K562 (cell line): ENCODE results near the gene TNK2. TPM values are rescaled to one million over a fixed set of nuclear protein-coding genes. Genes with fewer than 3 reads are reported as not detected.
A peak's percentile ranks its signal among the peaks of the same experiment; 100 is the strongest.

Source experiments
- ARID1B ChIP-seq: fragments of 450-650 bp; IDR thresholded peaks from 2 replicates; pipeline ENCODE4 v1.6.1; 2016; ENCODE audit warnings: antibody characterized with exemption, mild to moderate bottlenecking, inconsistent platforms
- JUND ChIP-seq, 2 experiments: IDR thresholded peaks; 2 replicates in 1 of 2; 3 replicates in 1 of 2; pipeline ENCODE4 v1.6.1; 2011; ENCODE audit warnings: borderline replicate concordance in 2 of 2, low read depth in 2 of 2, low read length in 2 of 2, improper control_type of control experiment in 1 of 2, missing biosample characterization in 1 of 2, missing genetic modification characterization in 1 of 2, missing genetic modification reagents in 1 of 2
- KLF13 ChIP-seq: fragments of 450-650 bp; IDR thresholded peaks from 2 replicates; pipeline ENCODE4 v1.6.1; 2016; ENCODE audit warnings: missing genetic modification characterization, low read depth, mild to moderate bottlenecking, missing compliant biosample characterization, moderate library complexity, borderline replicate concordance
- MCM7 ChIP-seq, 2 experiments: fragments of 450-650 bp; IDR thresholded peaks; 2 replicates each; pipeline ENCODE4 v1.6.1; 2016 to 2018
- MTF1 ChIP-seq: fragments of 250-450 bp; sonication (Bioruptor Pico); IDR thresholded peaks from 2 replicates; pipeline ENCODE4 v1.9.0; 2021; ENCODE audit warnings: moderate library complexity, mild to moderate bottlenecking, inconsistent platforms, borderline replicate concordance
- PML ChIP-seq: IDR thresholded peaks from 2 replicates; pipeline ENCODE4 v1.6.1; 2012; ENCODE audit warnings: low read length, inconsistent platforms
- PRMT5 ChIP-seq: sonication (generic); formaldehyde crosslinking; IDR thresholded peaks from 2 replicates; pipeline ENCODE4 v1.5.0; 2020; ENCODE audit warnings: missing genetic modification reagents
- SMARCE1 ChIP-seq: fragments of 450-650 bp; IDR thresholded peaks from 2 replicates; pipeline ENCODE4 v1.7.1; 2016; ENCODE audit warnings: mild to moderate bottlenecking
- SMC3 ChIP-seq: conservative IDR thresholded peaks from 2 replicates; pipeline ENCODE4 v1.6.1; 2011; ENCODE audit warnings: low read depth, low read length, improper control_type of control experiment; ENCODE audit not compliant: insufficient read depth
- TCF3 ChIP-seq: sonication (generic); formaldehyde crosslinking; IDR thresholded peaks from 2 replicates; pipeline ENCODE4 v1.4.0; 2020; ENCODE audit warnings: mild to moderate bottlenecking, missing genetic modification reagents
- TEAD4 ChIP-seq, 2 experiments: sonication (generic) in 1 of 2; formaldehyde crosslinking in 1 of 2; IDR thresholded peaks; 2 replicates each; pipeline versions ENCODE4 v1.6.1 to v1.8.0; 2012 to 2022; ENCODE audit warnings: borderline replicate concordance in 1 of 2, inconsistent platforms in 1 of 2, low read length in 1 of 2, mild to moderate bottlenecking in 1 of 2, missing genetic modification reagents in 1 of 2
- YY1 ChIP-seq, 3 experiments: IDR thresholded peaks; 2 replicates each; pipeline ENCODE4 v1.6.1; 2011; ENCODE audit warnings: low read length in 2 of 3, mild to moderate bottlenecking in 2 of 3, moderate library complexity in 2 of 3, borderline replicate concordance in 1 of 3, control low read depth in 1 of 3, low read depth in 1 of 3; ENCODE audit not compliant: insufficient read depth in 3 of 3, insufficient replicate concordance in 2 of 3, control insufficient read depth in 1 of 3, insufficient read length in 1 of 3; ENCODE audit errors: extremely low read depth in 1 of 3
- ZBTB7A ChIP-seq: IDR thresholded peaks from 2 replicates; pipeline ENCODE4 v1.6.1; 2011; ENCODE audit warnings: low read depth, mild to moderate bottlenecking, low read length, moderate library complexity, borderline replicate concordance; ENCODE audit not compliant: control insufficient read depth
- ZNF134 ChIP-seq: fragments of 250-450 bp; sonication (Bioruptor Pico); conservative IDR thresholded peaks from 2 replicates; pipeline ENCODE4 v1.4.0; 2020
- ZNF584 ChIP-seq: fragments of 200-800 bp; sonication (Bioruptor generic); IDR thresholded peaks from 2 replicates; pipeline ENCODE4 v1.6.1; 2016; ENCODE audit warnings: low read depth, mild to moderate bottlenecking, missing genetic modification characterization, missing compliant biosample characterization
- polyA plus RNA-seq, 8 experiments: library from polyadenylated mRNA; depleted of rRNA in 4 of 8; stranded (reverse) in 5 of 8; unstranded in 3 of 8; fragments of >200 nt; fragmentation: Nextera tagmentation in 2 of 8; fragmentation: Illumina TruSeq in 1 of 8; extraction: Ambion mirVana in 2 of 8; extraction: Trizol in 1 of 8; gene quantifications; 2 replicates each; pipeline versions ENCODE4 v1.2.1 to v1.2.3, GENCODE V29; 2011 to 2014; ENCODE audit warnings: inconsistent platforms in 1 of 8, missing spikeins in 1 of 8
- total RNA-seq, 7 experiments: library from RNA; depleted of rRNA in 6 of 7; stranded (reverse); fragments of >200 nt in 6 of 7; fragmentation: Illumina TruSeq in 2 of 7; extraction: Trizol in 2 of 7; gene quantifications; 2 replicates each; pipeline versions ENCODE4 v1.2.1 to v1.2.3, GENCODE V29; 2011 to 2021; ENCODE audit warnings: low replicate concordance in 1 of 7
- TF ChIP-seq, protein P1 (sequence below): fragments of 450-650 bp; formaldehyde crosslinking; IDR thresholded peaks from 2 replicates; pipeline ENCODE4 v1.4.0; 2020; ENCODE audit warnings: mild to moderate bottlenecking, moderate library complexity
- TF ChIP-seq, protein P2 (sequence below), 3 experiments: IDR thresholded peaks in 2 of 3; conservative IDR thresholded peaks in 1 of 3; 2 replicates each; pipeline ENCODE4 v1.5.1; 2011 to 2012; ENCODE audit warnings: low read length in 3 of 3, mild to moderate bottlenecking in 3 of 3, control low read depth in 2 of 3, improper control_type of control experiment in 1 of 3, inconsistent platforms in 1 of 3, low read depth in 1 of 3, mixed read lengths in 1 of 3, moderate library complexity in 1 of 3; ENCODE audit not compliant: insufficient read depth in 2 of 3
- TF ChIP-seq, protein P3 (sequence below): IDR thresholded peaks from 2 replicates; pipeline ENCODE4 v1.6.1; 2012; ENCODE audit warnings: low read depth, low read length, improper control_type of control experiment, borderline replicate concordance

TNK2 gene
- total and polyA plus RNA-seq, 9 of the 15 experiments (the other 6 are each of a cell fraction or from before 2014, with no cell fraction given) = 0.03 to 33.8 (median 6.5) TPM

DNA sequence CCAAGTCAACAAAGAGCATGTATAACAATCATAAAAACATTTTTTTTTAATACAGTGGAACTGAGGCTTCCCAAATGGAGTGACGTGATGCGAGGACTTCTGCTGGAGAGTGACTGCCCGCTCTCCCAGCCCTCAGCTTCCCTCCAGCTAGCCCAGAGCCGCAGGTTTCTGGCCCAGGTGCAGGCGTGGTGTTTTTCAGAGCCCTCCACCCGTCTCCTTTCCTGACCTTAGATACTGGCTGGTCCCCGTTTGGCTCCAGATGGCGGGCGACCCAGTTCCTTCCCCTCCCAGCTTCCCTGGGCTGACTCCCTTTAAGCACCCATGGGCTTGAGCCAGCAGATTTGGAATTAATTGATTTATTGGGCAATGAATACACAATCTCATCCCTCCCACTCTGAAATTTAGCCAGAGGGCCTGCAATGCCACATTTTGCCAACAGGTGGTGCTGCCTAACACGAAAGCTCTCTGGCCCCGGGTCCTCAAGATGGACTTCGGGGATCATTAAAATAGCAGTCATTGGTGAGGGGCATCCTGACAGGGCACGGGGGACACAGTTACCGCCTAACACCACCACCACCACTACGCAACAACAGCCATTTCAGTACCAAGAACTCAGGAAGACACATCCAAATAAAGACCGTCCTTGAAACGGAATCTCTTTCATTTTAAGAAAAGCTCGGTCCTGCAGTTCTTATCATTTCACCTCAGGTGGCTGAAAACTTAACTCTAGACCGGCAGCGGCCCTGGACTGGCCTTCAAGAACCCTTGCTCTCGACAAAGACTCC is 49.1 kb downstream of the TNK2 start (continued):
- TF ChIP-seq, protein P1, sequence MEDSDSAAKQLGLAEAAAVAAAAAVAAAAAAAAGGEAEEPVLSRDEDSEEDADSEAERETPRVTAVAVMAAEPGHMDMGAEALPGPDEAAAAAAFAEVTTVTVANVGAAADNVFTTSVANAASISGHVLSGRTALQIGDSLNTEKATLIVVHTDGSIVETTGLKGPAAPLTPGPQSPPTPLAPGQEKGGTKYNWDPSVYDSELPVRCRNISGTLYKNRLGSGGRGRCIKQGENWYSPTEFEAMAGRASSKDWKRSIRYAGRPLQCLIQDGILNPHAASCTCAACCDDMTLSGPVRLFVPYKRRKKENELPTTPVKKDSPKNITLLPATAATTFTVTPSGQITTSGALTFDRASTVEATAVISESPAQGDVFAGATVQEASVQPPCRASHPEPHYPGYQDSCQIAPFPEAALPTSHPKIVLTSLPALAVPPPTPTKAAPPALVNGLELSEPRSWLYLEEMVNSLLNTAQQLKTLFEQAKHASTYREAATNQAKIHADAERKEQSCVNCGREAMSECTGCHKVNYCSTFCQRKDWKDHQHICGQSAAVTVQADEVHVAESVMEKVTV (CRISPR knock-in tag) = peak; percentile 47; the same call in 1 of the 2 replicates
- TF ChIP-seq JUND (IDR thresholded peaks at IDR 0.05; ENCODE audit: borderline replicate concordance, low read depth, low read length) = peak; percentile 32; the same call in 1 of the 2 replicates
- TF ChIP-seq JUND (tag; IDR thresholded peaks at IDR 0.05; ENCODE audit: borderline replicate concordance, low read depth, low read length) = 0 out of 3 replicates have a peak, but pooled peaks have one; percentile 14
- peak; percentile 50; the same call in 1 of the 2 replicates for TF ChIP-seq ARID1B
- TF ChIP-seq PRMT5 = no peak
- peak; percentile 52; the same call in 1 of the 2 replicates for TF ChIP-seq ZBTB7A
- TF ChIP-seq, protein P2, sequence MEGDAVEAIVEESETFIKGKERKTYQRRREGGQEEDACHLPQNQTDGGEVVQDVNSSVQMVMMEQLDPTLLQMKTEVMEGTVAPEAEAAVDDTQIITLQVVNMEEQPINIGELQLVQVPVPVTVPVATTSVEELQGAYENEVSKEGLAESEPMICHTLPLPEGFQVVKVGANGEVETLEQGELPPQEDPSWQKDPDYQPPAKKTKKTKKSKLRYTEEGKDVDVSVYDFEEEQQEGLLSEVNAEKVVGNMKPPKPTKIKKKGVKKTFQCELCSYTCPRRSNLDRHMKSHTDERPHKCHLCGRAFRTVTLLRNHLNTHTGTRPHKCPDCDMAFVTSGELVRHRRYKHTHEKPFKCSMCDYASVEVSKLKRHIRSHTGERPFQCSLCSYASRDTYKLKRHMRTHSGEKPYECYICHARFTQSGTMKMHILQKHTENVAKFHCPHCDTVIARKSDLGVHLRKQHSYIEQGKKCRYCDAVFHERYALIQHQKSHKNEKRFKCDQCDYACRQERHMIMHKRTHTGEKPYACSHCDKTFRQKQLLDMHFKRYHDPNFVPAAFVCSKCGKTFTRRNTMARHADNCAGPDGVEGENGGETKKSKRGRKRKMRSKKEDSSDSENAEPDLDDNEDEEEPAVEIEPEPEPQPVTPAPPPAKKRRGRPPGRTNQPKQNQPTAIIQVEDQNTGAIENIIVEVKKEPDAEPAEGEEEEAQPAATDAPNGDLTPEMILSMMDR (IDR thresholded peaks at IDR 0.05 in 2 of 3, conservative IDR thresholded peaks at IDR 0.05 in 1 of 3; ENCODE audit: insufficient read depth in 2 of 3, low read depth in 1 of 3, low read length in 3 of 3) = peak; percentile 91 to 98 (median 96)
- no peak for TF ChIP-seq MTF1
- TF ChIP-seq PML = peak; percentile 28; the same call in 1 of the 2 replicates
- TF ChIP-seq TEAD4 (IDR thresholded peaks at IDR 0.05; ENCODE audit: low read length) = peak; percentile 49
- TF ChIP-seq TEAD4 (CRISPR knock-in tag; IDR thresholded peaks at IDR 0.05; ENCODE audit: borderline replicate concordance) = no peak
- TF ChIP-seq KLF13 = no peak
- TF ChIP-seq ZNF584 = no peak
- TF ChIP-seq SMC3 = peak; percentile 73; the same call in 1 of the 2 replicates
- TF ChIP-seq, protein P3, sequence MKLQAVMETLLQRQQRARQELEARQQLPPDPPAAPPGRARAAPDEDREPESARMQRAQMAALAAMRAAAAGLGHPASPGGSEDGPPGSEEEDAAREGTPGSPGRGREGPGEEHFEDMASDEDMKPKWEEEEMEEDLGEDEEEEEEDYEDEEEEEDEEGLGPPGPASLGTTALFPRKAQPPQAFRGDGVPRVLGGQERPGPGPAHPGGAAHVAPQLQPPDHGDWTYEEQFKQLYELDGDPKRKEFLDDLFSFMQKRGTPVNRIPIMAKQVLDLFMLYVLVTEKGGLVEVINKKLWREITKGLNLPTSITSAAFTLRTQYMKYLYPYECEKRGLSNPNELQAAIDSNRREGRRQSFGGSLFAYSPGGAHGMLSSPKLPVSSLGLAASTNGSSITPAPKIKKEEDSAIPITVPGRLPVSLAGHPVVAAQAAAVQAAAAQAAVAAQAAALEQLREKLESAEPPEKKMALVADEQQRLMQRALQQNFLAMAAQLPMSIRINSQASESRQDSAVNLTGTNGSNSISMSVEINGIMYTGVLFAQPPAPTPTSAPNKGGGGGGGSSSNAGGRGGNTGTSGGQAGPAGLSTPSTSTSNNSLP = no peak
- peak in 2 of 3 experiments; percentile 46 to 49 for TF ChIP-seq YY1 (IDR thresholded peaks at IDR 0.05; ENCODE audit: borderline replicate concordance in 1 of 3, control insufficient read depth in 1 of 3, extremely low read depth in 1 of 3, insufficient read depth in 3 of 3, insufficient read length in 1 of 3, insufficient replicate concordance in 2 of 3, low read depth in 1 of 3, low read length in 2 of 3)
- TF ChIP-seq ZNF134 = no peak
- peak; percentile 48; the same call in 1 of the 2 replicates for TF ChIP-seq TCF3 (CRISPR knock-in tag)
- TF ChIP-seq MCM7 (IDR thresholded peaks at IDR 0.05) = no peak
- 0 out of 2 replicates have a peak, but pooled peaks have one; percentile 33 for TF ChIP-seq SMARCE1
- TF ChIP-seq, all 486 proteins: peak for 35
